ENCODE results near the gene GUF1. TPM values are rescaled to one million over a fixed set of nuclear protein-coding genes. Genes with fewer than 3 reads are reported as not detected.

GUF1 gene
- total and polyA plus RNA-seq, 10 of the 15 experiments (the other 5 are each of a cell fraction or from before 2014, with no cell fraction given): 5.8 to 37.1 (median 24.8) TPM

- ChIA-PET SMC1A (ENCODE audit: uncharacterized antibody, unreplicated experiment) (no interaction called here), CTCF (no interaction called here), RAD21 (ENCODE audit: unreplicated experiment) (no interaction called here), POLR2A (no interaction called here)
- Histone ChIP-seq H3K9ac (ENCODE audit: control insufficient read depth, insufficient read depth, low read length) (no peak within 1 kb of the TSS), H2AFZ (ENCODE audit: control insufficient read depth, low read depth, low read length) (no peak within 1 kb of the TSS), H3K9me3 (replicated peaks; ENCODE audit: control insufficient read depth, insufficient read depth, low read length) (no peaks in the 10 kb centered on the region), H3K79me2 (ENCODE audit: control insufficient read depth, insufficient read depth, low read length) (no peaks in the 10 kb centered on the region), H3K4me3 (no peak within 1 kb of the TSS), H3K27me3 (replicated peaks in 1 of 2; ENCODE audit: control insufficient read depth in 2 of 2, insufficient read depth in 2 of 2, low read length in 1 of 2) (no peaks in the 10 kb centered on the region), H3K4me1 (ENCODE audit: control insufficient read depth, insufficient read depth, low read length) (no peaks in the 10 kb centered on the region), H3K36me3 (ENCODE audit: control insufficient read depth in 2 of 2, insufficient read depth in 2 of 2, low read length in 1 of 2) (no peaks in the 10 kb centered on the region), H4K20me1 (ENCODE audit: control insufficient read depth, insufficient read depth) (no peaks in the 10 kb centered on the region), H3K27ac (ENCODE audit: control insufficient read depth, insufficient read depth) (no peak within 1 kb of the TSS), H3K4me2 (ENCODE audit: control insufficient read depth, insufficient read depth) (no peak within 1 kb of the TSS)
- DNase-seq (ENCODE audit: low read depth, low spot score): no peak
- FAIRE-seq: no peak
- intact Hi-C loops (cut with micrococcal nuclease; ENCODE audit: unreplicated experiment): no loop called here
- in situ Hi-C loops (cut with MboI): no loop called here
- 0% methylated on average over 1 of the region's 1 CpG for WGBS (ENCODE audit: insufficient coverage, insufficient replicate concordance, low lambda C conversion rate, missing lambda C conversion rate)
- no TSS peak for BruUV-seq (replicated peaks)
- TF ChIP-seq CHD4 (IDR thresholded peaks at IDR 0.05) (no peak), RAD51 (IDR thresholded peaks at IDR 0.05) (no peak), ZBTB11 (CRISPR knock-in tag; IDR thresholded peaks at IDR 0.05) (no peak), SREBF2 (IDR thresholded peaks at IDR 0.05; ENCODE audit: low read length) (no peak), MTA2 (IDR thresholded peaks at IDR 0.05; ENCODE audit: low read depth) (no peak), RELB (IDR thresholded peaks at IDR 0.05; ENCODE audit: low read depth) (no peak), SUZ12 (IDR thresholded peaks at IDR 0.05; ENCODE audit: unreplicated experiment) (no peak), ATF3 (IDR thresholded peaks at IDR 0.05; ENCODE audit: borderline replicate concordance, extremely low read depth, low read depth, low read length) (no peak)
- ATAC-seq: no peak
Measured at GRCh38 chr4:44651425-44651824, 26.8 kb upstream of the GUF1 start, which contains the start of gene YIPF7. TSS of gene YIPF7 (minus strand) at chr4:44651625. CDS start at chr4:44650100, 1,525 bp downstream.
